HEK293 (cell line): ENCODE measurements around the gene KANSL1.

Experiments
- ZNF747 ChIP-seq: fragments of 450-650 bp; formaldehyde crosslinking; IDR thresholded peaks from 2 replicates; pipeline ENCODE4 v1.5.1; 2016; ENCODE audit warnings: missing biosample characterization, missing genetic modification characterization
- TF ChIP-seq, protein P1 (sequence below): fragments of 450-650 bp; formaldehyde crosslinking; IDR thresholded peaks from 2 replicates; pipeline ENCODE4 v1.5.1; 2016; ENCODE audit warnings: missing biosample characterization, missing genetic modification characterization

DNA sequence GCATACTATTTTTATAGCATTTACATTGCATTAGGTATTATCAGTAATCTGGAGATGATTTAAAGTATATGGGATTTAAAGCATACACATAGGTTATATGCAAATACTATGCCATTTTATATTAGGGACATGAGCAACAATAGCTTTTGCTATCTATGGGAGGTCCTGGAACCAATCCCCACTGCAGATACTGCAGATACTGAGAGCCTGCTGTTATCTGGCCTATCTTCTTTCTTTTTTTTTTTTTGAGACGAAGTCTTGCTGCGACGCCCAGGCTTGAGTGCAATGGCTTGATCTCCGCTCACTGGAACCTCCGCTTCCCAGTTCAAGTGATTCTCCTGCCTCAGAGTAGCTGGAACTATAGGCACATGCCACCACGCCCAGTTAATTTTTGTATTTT is 156.7 kb downstream of the KANSL1 start:
- no peak for TF ChIP-seq ZNF747 (tag by site-specific recombination)
- TF ChIP-seq, protein P1, sequence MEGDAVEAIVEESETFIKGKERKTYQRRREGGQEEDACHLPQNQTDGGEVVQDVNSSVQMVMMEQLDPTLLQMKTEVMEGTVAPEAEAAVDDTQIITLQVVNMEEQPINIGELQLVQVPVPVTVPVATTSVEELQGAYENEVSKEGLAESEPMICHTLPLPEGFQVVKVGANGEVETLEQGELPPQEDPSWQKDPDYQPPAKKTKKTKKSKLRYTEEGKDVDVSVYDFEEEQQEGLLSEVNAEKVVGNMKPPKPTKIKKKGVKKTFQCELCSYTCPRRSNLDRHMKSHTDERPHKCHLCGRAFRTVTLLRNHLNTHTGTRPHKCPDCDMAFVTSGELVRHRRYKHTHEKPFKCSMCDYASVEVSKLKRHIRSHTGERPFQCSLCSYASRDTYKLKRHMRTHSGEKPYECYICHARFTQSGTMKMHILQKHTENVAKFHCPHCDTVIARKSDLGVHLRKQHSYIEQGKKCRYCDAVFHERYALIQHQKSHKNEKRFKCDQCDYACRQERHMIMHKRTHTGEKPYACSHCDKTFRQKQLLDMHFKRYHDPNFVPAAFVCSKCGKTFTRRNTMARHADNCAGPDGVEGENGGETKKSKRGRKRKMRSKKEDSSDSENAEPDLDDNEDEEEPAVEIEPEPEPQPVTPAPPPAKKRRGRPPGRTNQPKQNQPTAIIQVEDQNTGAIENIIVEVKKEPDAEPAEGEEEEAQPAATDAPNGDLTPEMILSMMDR (tag by site-specific recombination): no peak
